Cerebellar cortex (tissue), 1 donor: ENCODE results near the gene HTR1B.

Source experiments
- DNase-seq: peaks from one replicate; pipeline ENCODE4 v3.0.0-alpha.2; 2015; ENCODE audit warnings: low spot score

HTR1B gene

GRCh38 chr6:77456531-77457248, 6.6 kb downstream of the HTR1B start:
- DNase-seq, result no peak

- no peak for DNase-seq
Observed at GRCh38 chr6:77455271-77455670, 8.0 kb downstream of the HTR1B start.

DNA sequence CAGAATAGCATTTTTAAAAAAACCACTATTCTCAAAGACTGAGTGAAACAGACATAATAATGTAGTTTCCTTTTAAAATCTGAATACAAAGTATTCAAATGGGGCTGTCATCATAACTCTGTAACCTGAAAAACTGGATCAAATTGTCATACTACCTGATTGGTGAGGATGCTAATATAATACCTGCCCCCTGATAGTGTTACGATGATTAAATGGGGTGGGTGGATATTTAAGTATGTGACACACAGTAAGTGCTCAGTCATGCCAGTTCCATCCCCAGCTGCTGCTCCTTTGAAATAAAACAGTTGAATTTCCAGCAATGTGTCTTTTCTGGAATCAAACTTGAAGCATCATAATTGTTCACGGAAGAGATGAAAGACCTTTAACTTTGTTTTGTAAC, 8.9 kb downstream of the HTR1B start:
- no peak for DNase-seq

DNA sequence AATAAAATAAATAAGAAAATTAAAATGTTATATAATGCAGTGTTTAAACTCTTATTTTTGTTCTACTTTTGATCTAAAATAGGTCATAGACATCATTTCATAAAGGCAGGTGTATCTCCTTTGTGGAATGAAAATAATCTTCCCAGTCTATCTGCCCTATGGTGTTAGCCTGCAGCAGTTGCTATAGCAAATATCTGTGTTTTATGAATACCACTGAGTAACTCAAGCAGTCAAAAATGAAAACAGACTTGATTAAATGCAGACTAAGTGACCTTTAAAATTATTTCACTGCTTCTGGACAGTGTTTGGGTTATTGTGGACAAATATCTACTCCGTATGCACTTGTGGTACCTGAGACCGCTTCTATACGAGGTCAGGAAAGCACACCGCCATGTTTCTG, 11.8 kb downstream of the HTR1B start:
- DNase-seq, result no peak

- no peak for DNase-seq
Observed at GRCh38 chr6:77450924-77451323, 12.4 kb downstream of the HTR1B start.

DNA sequence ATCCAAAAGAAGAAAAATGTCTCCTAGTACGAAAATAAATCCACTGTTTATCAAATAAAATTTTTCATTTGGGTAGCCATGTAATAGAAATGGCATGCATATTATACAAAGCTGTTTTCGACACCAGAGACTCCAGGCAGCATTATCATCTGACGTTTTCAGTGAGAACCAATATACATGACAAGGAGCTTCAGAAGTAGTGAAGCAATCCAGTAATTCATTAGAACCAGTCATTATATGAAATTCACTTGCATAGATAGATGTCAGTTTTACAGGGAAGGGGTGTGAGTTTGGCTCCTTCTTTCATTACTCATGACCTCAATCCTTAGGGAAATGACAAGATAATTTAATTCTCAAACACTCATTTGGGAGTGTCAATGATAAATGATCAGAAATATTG, 14.7 kb downstream of the HTR1B start:
- no peak for DNase-seq

GRCh38 chr6:77447254-77447653, 16.0 kb downstream of the HTR1B start:
- no peak for DNase-seq

- no peak for DNase-seq
Observed at GRCh38 chr6:77446249-77446648, 17.0 kb downstream of the HTR1B start.

GRCh38 chr6:77445214-77445613, 18.1 kb downstream of the HTR1B start:
- no peak for DNase-seq

- no peak for DNase-seq
Observed at GRCh38 chr6:77440206-77440976, 22.9 kb downstream of the HTR1B start.

- no peak for DNase-seq
Observed at GRCh38 chr6:77433888-77434287, 29.4 kb downstream of the HTR1B start.

GRCh38 chr6:77430504-77430903, 32.8 kb downstream of the HTR1B start:
- no peak for DNase-seq

- DNase-seq, result no peak
Observed at GRCh38 chr6:77425671-77426070, 37.6 kb downstream of the HTR1B start.

DNA sequence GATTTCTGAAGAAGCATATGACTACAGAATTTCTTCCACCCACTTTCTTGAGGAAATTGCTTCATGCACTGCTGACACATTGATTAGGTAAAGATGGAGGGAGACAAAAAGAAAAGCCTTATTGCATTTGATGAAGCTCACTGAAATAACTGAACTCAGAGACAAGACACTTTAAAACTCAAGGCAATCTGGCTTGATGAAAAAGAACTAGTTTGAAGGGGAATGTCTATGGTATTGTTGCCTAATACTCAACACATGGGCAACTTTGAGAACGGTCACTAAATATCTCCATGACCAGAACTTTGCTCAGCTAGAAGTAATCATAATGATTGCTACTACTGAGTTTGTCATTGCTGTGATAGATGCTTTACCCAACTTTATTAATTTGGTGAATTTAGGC, 38.1 kb downstream of the HTR1B start:
- no peak for DNase-seq

GRCh38 chr6:77424761-77425160, 38.5 kb downstream of the HTR1B start:
- DNase-seq, result no peak

DNA sequence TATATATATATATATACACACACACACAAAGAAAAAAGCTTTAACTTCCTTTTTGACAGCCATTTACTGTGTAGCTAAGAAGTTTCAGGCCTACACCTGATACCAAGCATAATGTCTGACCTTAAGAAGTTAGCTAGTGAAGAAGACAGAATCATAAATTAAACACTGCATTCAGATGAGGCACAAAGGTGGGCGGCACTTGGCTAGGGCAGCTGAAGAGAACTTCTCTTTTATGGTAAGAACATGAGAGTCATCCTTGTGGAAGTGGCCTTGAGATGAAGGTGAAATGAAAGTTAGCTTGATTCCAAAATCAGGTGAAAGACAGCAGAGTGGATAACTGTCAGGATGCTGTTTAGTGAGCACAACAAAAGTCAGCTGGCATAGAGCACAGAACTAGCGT, 46.5 kb downstream of the HTR1B start:
- no peak for DNase-seq

GRCh38 chr6:77415706-77416105, 47.6 kb downstream of the HTR1B start:
- no peak for DNase-seq
